WTC11 (cell line): ENCODE results near the gene CENPM.

ENCODE experiments used
- TF ChIP-seq, protein P1 (sequence below): sonication (generic); formaldehyde crosslinking; conservative IDR thresholded peaks from 2 replicates; pipeline ENCODE4 v1.8.1; 2022; ENCODE audit warnings: mild to moderate bottlenecking, missing genetic modification reagents
- TF ChIP-seq, protein P2 (sequence below): sonication (generic); formaldehyde crosslinking; IDR thresholded peaks from 2 replicates; pipeline ENCODE4 v1.8.0; 2023; ENCODE audit warnings: missing genetic modification reagents, mild to moderate bottlenecking, borderline replicate concordance
- TF ChIP-seq, protein P3 (sequence below): sonication (generic); formaldehyde crosslinking; IDR thresholded peaks from 2 replicates; pipeline ENCODE4 v1.8.1; 2022; ENCODE audit warnings: mild to moderate bottlenecking, moderate library complexity, missing genetic modification reagents

DNA sequence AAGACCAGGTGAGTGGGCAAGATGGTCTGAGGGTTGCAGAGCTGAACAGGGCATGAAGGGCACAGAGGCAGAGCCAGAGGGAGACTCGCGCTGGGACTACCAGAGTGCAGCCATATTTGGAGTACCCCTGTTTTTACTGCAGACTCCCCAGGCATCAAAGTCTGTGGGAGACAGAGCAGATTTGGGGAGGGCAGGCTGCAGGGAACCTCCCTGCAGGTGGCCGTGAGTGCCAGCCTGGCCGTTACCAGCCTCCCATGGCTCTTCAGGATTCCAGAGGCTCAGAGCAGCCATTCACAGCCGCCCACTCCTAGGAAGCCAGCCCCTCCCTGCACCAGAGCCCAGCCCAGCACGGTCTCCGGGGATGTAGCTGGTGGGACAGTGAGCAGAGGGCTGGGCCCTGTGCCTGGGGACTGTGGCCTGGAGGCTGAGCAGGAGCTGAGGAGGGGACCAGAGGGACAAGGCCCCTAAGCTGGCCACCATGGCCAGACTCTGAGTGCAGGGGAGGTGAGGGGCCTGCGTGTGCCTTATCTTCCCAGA, 22.2 kb upstream of the CENPM start, which contains the start of gene SEPTIN3:
- TF ChIP-seq, protein P1, sequence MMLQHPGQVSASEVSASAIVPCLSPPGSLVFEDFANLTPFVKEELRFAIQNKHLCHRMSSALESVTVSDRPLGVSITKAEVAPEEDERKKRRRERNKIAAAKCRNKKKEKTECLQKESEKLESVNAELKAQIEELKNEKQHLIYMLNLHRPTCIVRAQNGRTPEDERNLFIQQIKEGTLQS (CRISPR knock-in tag) = no peak
- TF ChIP-seq, protein P2, sequence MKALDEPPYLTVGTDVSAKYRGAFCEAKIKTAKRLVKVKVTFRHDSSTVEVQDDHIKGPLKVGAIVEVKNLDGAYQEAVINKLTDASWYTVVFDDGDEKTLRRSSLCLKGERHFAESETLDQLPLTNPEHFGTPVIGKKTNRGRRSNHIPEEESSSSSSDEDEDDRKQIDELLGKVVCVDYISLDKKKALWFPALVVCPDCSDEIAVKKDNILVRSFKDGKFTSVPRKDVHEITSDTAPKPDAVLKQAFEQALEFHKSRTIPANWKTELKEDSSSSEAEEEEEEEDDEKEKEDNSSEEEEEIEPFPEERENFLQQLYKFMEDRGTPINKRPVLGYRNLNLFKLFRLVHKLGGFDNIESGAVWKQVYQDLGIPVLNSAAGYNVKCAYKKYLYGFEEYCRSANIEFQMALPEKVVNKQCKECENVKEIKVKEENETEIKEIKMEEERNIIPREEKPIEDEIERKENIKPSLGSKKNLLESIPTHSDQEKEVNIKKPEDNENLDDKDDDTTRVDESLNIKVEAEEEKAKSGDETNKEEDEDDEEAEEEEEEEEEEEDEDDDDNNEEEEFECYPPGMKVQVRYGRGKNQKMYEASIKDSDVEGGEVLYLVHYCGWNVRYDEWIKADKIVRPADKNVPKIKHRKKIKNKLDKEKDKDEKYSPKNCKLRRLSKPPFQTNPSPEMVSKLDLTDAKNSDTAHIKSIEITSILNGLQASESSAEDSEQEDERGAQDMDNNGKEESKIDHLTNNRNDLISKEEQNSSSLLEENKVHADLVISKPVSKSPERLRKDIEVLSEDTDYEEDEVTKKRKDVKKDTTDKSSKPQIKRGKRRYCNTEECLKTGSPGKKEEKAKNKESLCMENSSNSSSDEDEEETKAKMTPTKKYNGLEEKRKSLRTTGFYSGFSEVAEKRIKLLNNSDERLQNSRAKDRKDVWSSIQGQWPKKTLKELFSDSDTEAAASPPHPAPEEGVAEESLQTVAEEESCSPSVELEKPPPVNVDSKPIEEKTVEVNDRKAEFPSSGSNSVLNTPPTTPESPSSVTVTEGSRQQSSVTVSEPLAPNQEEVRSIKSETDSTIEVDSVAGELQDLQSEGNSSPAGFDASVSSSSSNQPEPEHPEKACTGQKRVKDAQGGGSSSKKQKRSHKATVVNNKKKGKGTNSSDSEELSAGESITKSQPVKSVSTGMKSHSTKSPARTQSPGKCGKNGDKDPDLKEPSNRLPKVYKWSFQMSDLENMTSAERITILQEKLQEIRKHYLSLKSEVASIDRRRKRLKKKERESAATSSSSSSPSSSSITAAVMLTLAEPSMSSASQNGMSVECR (CRISPR knock-in tag) = no peak
- TF ChIP-seq, protein P3, sequence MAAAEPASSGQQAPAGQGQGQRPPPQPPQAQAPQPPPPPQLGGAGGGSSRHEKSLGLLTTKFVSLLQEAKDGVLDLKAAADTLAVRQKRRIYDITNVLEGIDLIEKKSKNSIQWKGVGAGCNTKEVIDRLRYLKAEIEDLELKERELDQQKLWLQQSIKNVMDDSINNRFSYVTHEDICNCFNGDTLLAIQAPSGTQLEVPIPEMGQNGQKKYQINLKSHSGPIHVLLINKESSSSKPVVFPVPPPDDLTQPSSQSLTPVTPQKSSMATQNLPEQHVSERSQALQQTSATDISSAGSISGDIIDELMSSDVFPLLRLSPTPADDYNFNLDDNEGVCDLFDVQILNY (CRISPR knock-in tag) = no peak
